K562 (cell line): ENCODE data around the gene PPAT. TPM values are rescaled to one million over a fixed set of nuclear protein-coding genes. Genes with fewer than 3 reads are reported as not detected.
A peak's percentile ranks its signal among the peaks of the same experiment; 100 is the strongest.

Experiments
- ADNP ChIP-seq: fragments of 200-800 bp; sonication (Bioruptor generic); IDR thresholded peaks from 2 replicates; pipeline ENCODE4 v1.6.1; 2016; ENCODE audit warnings: missing genetic modification characterization, missing compliant biosample characterization
- BHLHE40 ChIP-seq: IDR thresholded peaks from 2 replicates; pipeline ENCODE4 v1.6.1; 2011; ENCODE audit warnings: low read length, improper control_type of control experiment
- CSDE1 ChIP-seq, 2 experiments: fragments of 450-650 bp; IDR thresholded peaks; 2 replicates each; pipeline ENCODE4 v1.6.1; 2016; ENCODE audit warnings: mild to moderate bottlenecking in 1 of 2
- CTBP1 ChIP-seq: fragments of 450-650 bp; IDR thresholded peaks from 2 replicates; pipeline ENCODE4 v1.6.1; 2016; ENCODE audit warnings: borderline replicate concordance
- DACH1 ChIP-seq: fragments of 450-650 bp; IDR thresholded peaks from 2 replicates; pipeline ENCODE4 v1.6.1; 2018; ENCODE audit not compliant: partially characterized antibody
- FIP1L1 ChIP-seq: fragments of 200-400 bp; formaldehyde crosslinking; IDR thresholded peaks from 2 replicates; pipeline ENCODE4 v1.6.1; 2018; ENCODE audit warnings: mild to moderate bottlenecking, low read depth, low read length; ENCODE audit not compliant: poor library complexity, severe bottlenecking
- FOXK2 ChIP-seq, 2 experiments: fragments of 450-650 bp; IDR thresholded peaks in 1 of 2; conservative IDR thresholded peaks in 1 of 2; 2 replicates each; pipeline ENCODE4 v1.6.1; 2016; ENCODE audit warnings: low read depth in 2 of 2, mild to moderate bottlenecking in 1 of 2
- KLF1 ChIP-seq: fragments of 450-650 bp; IDR thresholded peaks from 2 replicates; pipeline ENCODE4 v1.6.1; 2016; ENCODE audit warnings: missing genetic modification characterization, missing compliant biosample characterization
- MEIS2 ChIP-seq: fragments of 450-650 bp; IDR thresholded peaks from 2 replicates; pipeline ENCODE4 v1.6.1; 2014; ENCODE audit warnings: mild to moderate bottlenecking; ENCODE audit not compliant: partially characterized antibody
- RAD51 ChIP-seq: fragments of 450-650 bp; IDR thresholded peaks from 2 replicates; pipeline ENCODE4 v1.7.1; 2016; ENCODE audit warnings: low read depth, mild to moderate bottlenecking, borderline replicate concordance
- SAFB2 ChIP-seq: fragments of 200-400 bp; formaldehyde crosslinking; IDR thresholded peaks from 2 replicates; pipeline ENCODE4 v1.6.1; 2018; ENCODE audit warnings: borderline replicate concordance, low read length, low read depth, moderate library complexity; ENCODE audit not compliant: severe bottlenecking
- SNIP1 ChIP-seq: fragments of 450-650 bp; IDR thresholded peaks from 2 replicates; pipeline ENCODE4 v1.7.1; 2017; ENCODE audit warnings: low read depth, mild to moderate bottlenecking
- SRSF3 ChIP-seq: fragments of 200-400 bp; formaldehyde crosslinking; IDR thresholded peaks from 2 replicates; pipeline ENCODE4 v1.6.1; 2016; ENCODE audit warnings: mild to moderate bottlenecking, low read length, moderate library complexity; ENCODE audit not compliant: insufficient read depth
- ZNF551 ChIP-seq: fragments of 250-450 bp; sonication (Bioruptor Pico); IDR thresholded peaks from 2 replicates; pipeline ENCODE4 v1.5.0; 2021; ENCODE audit warnings: mild to moderate bottlenecking, moderate library complexity
- polyA plus RNA-seq, 8 experiments: library from polyadenylated mRNA; depleted of rRNA in 4 of 8; stranded (reverse) in 5 of 8; unstranded in 3 of 8; fragments of >200 nt; fragmentation: Nextera tagmentation in 2 of 8; fragmentation: Illumina TruSeq in 1 of 8; extraction: Ambion mirVana in 2 of 8; extraction: Trizol in 1 of 8; gene quantifications; 2 replicates each; pipeline versions ENCODE4 v1.2.1 to v1.2.3, GENCODE V29; 2011 to 2014; ENCODE audit warnings: inconsistent platforms in 1 of 8, missing spikeins in 1 of 8
- total RNA-seq, 7 experiments: library from RNA; depleted of rRNA in 6 of 7; stranded (reverse); fragments of >200 nt in 6 of 7; fragmentation: Illumina TruSeq in 2 of 7; extraction: Trizol in 2 of 7; gene quantifications; 2 replicates each; pipeline versions ENCODE4 v1.2.1 to v1.2.3, GENCODE V29; 2011 to 2021; ENCODE audit warnings: low replicate concordance in 1 of 7
- TF ChIP-seq, protein P1 (sequence below): fragments of 450-650 bp; IDR thresholded peaks from 2 replicates; pipeline ENCODE4 v1.6.1; 2016; ENCODE audit warnings: mild to moderate bottlenecking
- TF ChIP-seq, protein P2 (sequence below): fragments of 250-450 bp; sonication (Bioruptor Pico); IDR thresholded peaks from 2 replicates; pipeline ENCODE4 v1.4.0; 2020
- TF ChIP-seq, protein P3 (sequence below): fragments of 250-450 bp; sonication (Bioruptor Pico); IDR thresholded peaks from 2 replicates; pipeline ENCODE4 v1.5.0; 2020; ENCODE audit warnings: mild to moderate bottlenecking, borderline replicate concordance
- TF ChIP-seq, protein P4 (sequence below): sonication (generic); formaldehyde crosslinking; IDR thresholded peaks from 2 replicates; pipeline ENCODE4 v1.8.0; 2023; ENCODE audit warnings: mild to moderate bottlenecking, missing genetic modification reagents
- TF ChIP-seq, protein P5 (sequence below): sonication (generic); formaldehyde crosslinking; IDR thresholded peaks from 2 replicates; pipeline ENCODE4 v1.8.0; 2022; ENCODE audit warnings: missing genetic modification reagents, mild to moderate bottlenecking, moderate library complexity, borderline replicate concordance

The PPAT gene
- total and polyA plus RNA-seq, 9 of the 15 experiments (the other 6 are each of a cell fraction or from before 2014, with no cell fraction given) = 36.2 to 75.8 (median 55.5) TPM

DNA sequence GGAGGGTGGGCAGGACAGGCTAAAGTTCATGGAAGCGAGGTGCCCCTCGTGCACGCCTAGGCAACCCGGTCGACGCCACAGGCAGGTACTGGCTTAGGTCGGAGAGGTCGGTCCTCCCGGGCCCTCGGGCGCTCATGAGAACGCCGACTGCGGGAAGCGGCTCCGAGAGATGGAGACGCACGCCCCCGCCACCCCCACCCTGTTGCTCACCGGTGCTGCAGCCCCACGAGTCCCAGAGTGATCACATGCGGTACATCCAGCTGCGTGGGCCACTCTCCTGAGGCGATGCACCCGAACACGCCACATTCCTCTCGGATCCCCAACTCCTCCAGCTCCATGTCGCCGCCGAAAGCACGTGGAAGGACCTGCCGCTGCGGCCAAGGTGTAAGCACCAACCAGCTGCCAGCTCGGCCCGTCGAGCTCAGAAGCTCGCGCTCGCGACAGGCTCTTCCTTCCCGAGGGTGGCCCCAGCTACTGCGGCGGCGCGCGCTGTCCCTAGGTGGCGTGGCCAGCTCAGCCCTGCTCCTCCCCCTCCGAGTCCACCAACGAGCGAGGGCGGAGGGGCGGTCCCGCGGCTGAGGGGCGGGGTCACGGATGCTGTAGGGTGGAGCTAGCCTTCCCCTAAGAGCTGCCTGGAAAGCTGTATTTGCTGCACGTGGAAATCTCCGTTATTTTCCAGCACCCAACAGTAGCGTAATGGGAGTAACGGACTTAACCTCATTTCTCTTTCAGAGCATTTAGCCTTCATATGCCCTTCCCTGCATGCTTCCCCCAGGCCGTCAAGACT lies at the start of gene PPAT (continued):
- TF ChIP-seq CTBP1 = peak; percentile 72; the same call in 1 of the 2 replicates
- TF ChIP-seq KLF1 (tag) = no peak
- TF ChIP-seq BHLHE40 = peak; percentile 43; the same call in 1 of the 2 replicates
- TF ChIP-seq CSDE1 (IDR thresholded peaks at IDR 0.05) = no peak
- TF ChIP-seq SRSF3 = no peak
- no peak for TF ChIP-seq MEIS2
- TF ChIP-seq, protein P1, sequence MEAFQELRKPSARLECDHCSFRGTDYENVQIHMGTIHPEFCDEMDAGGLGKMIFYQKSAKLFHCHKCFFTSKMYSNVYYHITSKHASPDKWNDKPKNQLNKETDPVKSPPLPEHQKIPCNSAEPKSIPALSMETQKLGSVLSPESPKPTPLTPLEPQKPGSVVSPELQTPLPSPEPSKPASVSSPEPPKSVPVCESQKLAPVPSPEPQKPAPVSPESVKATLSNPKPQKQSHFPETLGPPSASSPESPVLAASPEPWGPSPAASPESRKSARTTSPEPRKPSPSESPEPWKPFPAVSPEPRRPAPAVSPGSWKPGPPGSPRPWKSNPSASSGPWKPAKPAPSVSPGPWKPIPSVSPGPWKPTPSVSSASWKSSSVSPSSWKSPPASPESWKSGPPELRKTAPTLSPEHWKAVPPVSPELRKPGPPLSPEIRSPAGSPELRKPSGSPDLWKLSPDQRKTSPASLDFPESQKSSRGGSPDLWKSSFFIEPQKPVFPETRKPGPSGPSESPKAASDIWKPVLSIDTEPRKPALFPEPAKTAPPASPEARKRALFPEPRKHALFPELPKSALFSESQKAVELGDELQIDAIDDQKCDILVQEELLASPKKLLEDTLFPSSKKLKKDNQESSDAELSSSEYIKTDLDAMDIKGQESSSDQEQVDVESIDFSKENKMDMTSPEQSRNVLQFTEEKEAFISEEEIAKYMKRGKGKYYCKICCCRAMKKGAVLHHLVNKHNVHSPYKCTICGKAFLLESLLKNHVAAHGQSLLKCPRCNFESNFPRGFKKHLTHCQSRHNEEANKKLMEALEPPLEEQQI = no peak
- TF ChIP-seq, protein P2, sequence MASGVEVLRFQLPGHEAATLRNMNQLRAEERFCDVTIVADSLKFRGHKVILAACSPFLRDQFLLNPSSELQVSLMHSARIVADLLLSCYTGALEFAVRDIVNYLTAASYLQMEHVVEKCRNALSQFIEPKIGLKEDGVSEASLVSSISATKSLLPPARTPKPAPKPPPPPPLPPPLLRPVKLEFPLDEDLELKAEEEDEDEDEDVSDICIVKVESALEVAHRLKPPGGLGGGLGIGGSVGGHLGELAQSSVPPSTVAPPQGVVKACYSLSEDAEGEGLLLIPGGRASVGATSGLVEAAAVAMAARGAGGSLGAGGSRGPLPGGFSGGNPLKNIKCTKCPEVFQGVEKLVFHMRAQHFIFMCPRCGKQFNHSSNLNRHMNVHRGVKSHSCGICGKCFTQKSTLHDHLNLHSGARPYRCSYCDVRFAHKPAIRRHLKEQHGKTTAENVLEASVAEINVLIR (CRISPR knock-in tag) = no peak
- no peak for TF ChIP-seq ADNP (tag)
- TF ChIP-seq SAFB2 = no peak
- TF ChIP-seq, protein P3, sequence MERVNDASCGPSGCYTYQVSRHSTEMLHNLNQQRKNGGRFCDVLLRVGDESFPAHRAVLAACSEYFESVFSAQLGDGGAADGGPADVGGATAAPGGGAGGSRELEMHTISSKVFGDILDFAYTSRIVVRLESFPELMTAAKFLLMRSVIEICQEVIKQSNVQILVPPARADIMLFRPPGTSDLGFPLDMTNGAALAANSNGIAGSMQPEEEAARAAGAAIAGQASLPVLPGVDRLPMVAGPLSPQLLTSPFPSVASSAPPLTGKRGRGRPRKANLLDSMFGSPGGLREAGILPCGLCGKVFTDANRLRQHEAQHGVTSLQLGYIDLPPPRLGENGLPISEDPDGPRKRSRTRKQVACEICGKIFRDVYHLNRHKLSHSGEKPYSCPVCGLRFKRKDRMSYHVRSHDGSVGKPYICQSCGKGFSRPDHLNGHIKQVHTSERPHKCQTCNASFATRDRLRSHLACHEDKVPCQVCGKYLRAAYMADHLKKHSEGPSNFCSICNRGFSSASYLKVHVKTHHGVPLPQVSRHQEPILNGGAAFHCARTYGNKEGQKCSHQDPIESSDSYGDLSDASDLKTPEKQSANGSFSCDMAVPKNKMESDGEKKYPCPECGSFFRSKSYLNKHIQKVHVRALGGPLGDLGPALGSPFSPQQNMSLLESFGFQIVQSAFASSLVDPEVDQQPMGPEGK (CRISPR knock-in tag) = no peak
- TF ChIP-seq, protein P4, sequence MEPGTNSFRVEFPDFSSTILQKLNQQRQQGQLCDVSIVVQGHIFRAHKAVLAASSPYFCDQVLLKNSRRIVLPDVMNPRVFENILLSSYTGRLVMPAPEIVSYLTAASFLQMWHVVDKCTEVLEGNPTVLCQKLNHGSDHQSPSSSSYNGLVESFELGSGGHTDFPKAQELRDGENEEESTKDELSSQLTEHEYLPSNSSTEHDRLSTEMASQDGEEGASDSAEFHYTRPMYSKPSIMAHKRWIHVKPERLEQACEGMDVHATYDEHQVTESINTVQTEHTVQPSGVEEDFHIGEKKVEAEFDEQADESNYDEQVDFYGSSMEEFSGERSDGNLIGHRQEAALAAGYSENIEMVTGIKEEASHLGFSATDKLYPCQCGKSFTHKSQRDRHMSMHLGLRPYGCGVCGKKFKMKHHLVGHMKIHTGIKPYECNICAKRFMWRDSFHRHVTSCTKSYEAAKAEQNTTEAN (CRISPR knock-in tag) = 0 out of 2 replicates have a peak, but pooled peaks have one; percentile 54
- no peak for TF ChIP-seq DACH1
- peak; percentile 69 for TF ChIP-seq FIP1L1
- TF ChIP-seq, protein P5, sequence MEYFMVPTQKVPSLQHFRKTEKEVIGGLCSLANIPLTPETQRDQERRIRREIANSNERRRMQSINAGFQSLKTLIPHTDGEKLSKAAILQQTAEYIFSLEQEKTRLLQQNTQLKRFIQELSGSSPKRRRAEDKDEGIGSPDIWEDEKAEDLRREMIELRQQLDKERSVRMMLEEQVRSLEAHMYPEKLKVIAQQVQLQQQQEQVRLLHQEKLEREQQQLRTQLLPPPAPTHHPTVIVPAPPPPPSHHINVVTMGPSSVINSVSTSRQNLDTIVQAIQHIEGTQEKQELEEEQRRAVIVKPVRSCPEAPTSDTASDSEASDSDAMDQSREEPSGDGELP (CRISPR knock-in tag) = peak; percentile 95
- peak; percentile 94 for TF ChIP-seq FOXK2 (conservative IDR thresholded peaks at IDR 0.05 in 1 of 2, IDR thresholded peaks at IDR 0.05 in 1 of 2; ENCODE audit: low read depth in 2 of 2)
- no peak for TF ChIP-seq ZNF551
- peak; percentile 90 for TF ChIP-seq SNIP1
- no peak; the same call in 1 of the 2 replicates for TF ChIP-seq RAD51
